GM23338 (cell line): ENCODE data around the gene ROGDI. TPM values are rescaled to one million over a fixed set of nuclear protein-coding genes. Genes with fewer than 3 reads are reported as not detected.

Experiments
- ATAC-seq: fragments of 200-7000 bp; cut with Tn5 transposase; 3 replicates; pipeline ENCODE4 v1.9.1; 2020
- DNase-seq: peaks from one replicate; pipeline ENCODE4 v3.0.0-alpha.2; 2015; ENCODE audit warnings: low spot score
- H2AFZ ChIP-seq: fragments of 200-600 bp; sonication (generic); 2 replicates; pipeline ENCODE4 v1.8.0; 2016; ENCODE audit warnings: antibody characterized with exemption, mild to moderate bottlenecking, moderate library complexity
- H3F3A ChIP-seq: fragments of 200-600 bp; sonication (generic); replicated peaks from 2 replicates; pipeline ENCODE4 v1.8.0; 2017; ENCODE audit warnings: antibody characterized with exemption, mixed run types, low read depth
- H3K27ac ChIP-seq: fragments of 200-600 bp; sonication (generic); 2 replicates; pipeline ENCODE4 v1.6.1; 2016; ENCODE audit warnings: low read depth
- H3K27me3 ChIP-seq: fragments of 200-600 bp; sonication (generic); 2 replicates; pipeline ENCODE4 v1.8.0; 2016; ENCODE audit warnings: mild to moderate bottlenecking, mixed run types, moderate library complexity; ENCODE audit not compliant: insufficient read depth
- H3K36me3 ChIP-seq: fragments of 200-600 bp; sonication (generic); 2 replicates; pipeline ENCODE4 v1.8.0; 2016; ENCODE audit warnings: mild to moderate bottlenecking; ENCODE audit not compliant: insufficient read depth
- H3K4me1 ChIP-seq: fragments of 200-600 bp; sonication (generic); 2 replicates; pipeline ENCODE4 v1.8.0; 2016; ENCODE audit warnings: mild to moderate bottlenecking, moderate library complexity; ENCODE audit not compliant: insufficient read depth
- H3K4me2 ChIP-seq: fragments of 200-600 bp; sonication (generic); 2 replicates; pipeline ENCODE4 v1.7.1; 2017; ENCODE audit warnings: mixed run types
- H3K4me3 ChIP-seq: fragments of 200-600 bp; sonication (generic); 2 replicates; pipeline ENCODE4 v1.6.1; 2016; ENCODE audit warnings: mixed run types
- H3K79me2 ChIP-seq: fragments of 200-600 bp; sonication (generic); replicated peaks from 2 replicates; pipeline ENCODE4 v1.8.0; 2017; ENCODE audit warnings: mild to moderate bottlenecking; ENCODE audit not compliant: insufficient read depth
- H3K9me2 ChIP-seq: fragments of 200-600 bp; sonication (generic); 2 replicates; pipeline ENCODE4 v1.8.0; 2017; ENCODE audit not compliant: insufficient read depth
- H4K20me1 ChIP-seq: fragments of 200-600 bp; sonication (generic); replicated peaks from 2 replicates; pipeline ENCODE4 v1.8.0; 2017; ENCODE audit warnings: mild to moderate bottlenecking; ENCODE audit not compliant: insufficient read depth
- H3K27ac Mint-ChIP-seq: 2 replicates; pipeline ENCODE4 v1.8.0; 2020; ENCODE audit warnings: inconsistent platforms, mild to moderate bottlenecking, moderate library complexity, mixed read lengths
- H3K27me3 Mint-ChIP-seq: 3 replicates; pipeline ENCODE4 v1.8.0; 2022; ENCODE audit warnings: low read depth, mild to moderate bottlenecking, moderate library complexity, mixed read lengths, inconsistent platforms; ENCODE audit not compliant: insufficient read depth, poor library complexity
- H3K36me3 Mint-ChIP-seq: 3 replicates; pipeline ENCODE4 v1.8.0; 2021; ENCODE audit warnings: low read depth, mild to moderate bottlenecking, inconsistent platforms, moderate library complexity, mixed read lengths
- H3K4me1 Mint-ChIP-seq: 3 replicates; pipeline ENCODE4 v1.8.0; 2020; ENCODE audit warnings: mild to moderate bottlenecking, inconsistent platforms, mixed read lengths
- H3K4me3 Mint-ChIP-seq: 3 replicates; pipeline ENCODE4 v1.8.0; 2021; ENCODE audit warnings: moderate library complexity, mild to moderate bottlenecking, inconsistent platforms, mixed read lengths
- H3K9me3 Mint-ChIP-seq: 3 replicates; pipeline ENCODE4 v1.8.0; 2020; ENCODE audit warnings: moderate library complexity, mild to moderate bottlenecking, inconsistent platforms, mixed read lengths
- CREB1 ChIP-seq: fragments of 250-450 bp; sonication (Bioruptor Pico); IDR thresholded peaks from 2 replicates; pipeline ENCODE4 v1.5.0; 2020; ENCODE audit warnings: low read depth, mild to moderate bottlenecking, moderate library complexity
- ETS1 ChIP-seq: IDR thresholded peaks from 2 replicates; pipeline ENCODE4 v1.6.1; 2016; ENCODE audit warnings: antibody characterized with exemption
- EZH2 ChIP-seq: fragments of 200-600 bp; sonication (generic); IDR thresholded peaks from one replicate; pipeline ENCODE4 v1.8.0; 2017; ENCODE audit warnings: antibody characterized with exemption, mild to moderate bottlenecking, low read depth; ENCODE audit not compliant: unreplicated experiment
- EZH2phosphoT487 ChIP-seq: fragments of 200-600 bp; sonication (generic); IDR thresholded peaks from one replicate; pipeline ENCODE4 v1.8.1; 2018; ENCODE audit warnings: antibody characterized with exemption; ENCODE audit not compliant: unreplicated experiment
- JUNB ChIP-seq: IDR thresholded peaks from one replicate; pipeline ENCODE4 v1.6.1; 2016; ENCODE audit warnings: antibody characterized with exemption; ENCODE audit not compliant: unreplicated experiment
- NANOG ChIP-seq: IDR thresholded peaks from 2 replicates; pipeline ENCODE4 v1.6.1; 2016; ENCODE audit warnings: antibody characterized with exemption, borderline replicate concordance
- REST ChIP-seq: IDR thresholded peaks from one replicate; pipeline ENCODE4 v1.6.1; 2018; ENCODE audit warnings: antibody characterized with exemption; ENCODE audit not compliant: unreplicated experiment
- STAT1 ChIP-seq: IDR thresholded peaks from one replicate; pipeline ENCODE4 v1.6.1; 2016; ENCODE audit warnings: antibody characterized with exemption; ENCODE audit not compliant: unreplicated experiment
- ZNF114 ChIP-seq: fragments of 250-450 bp; sonication (Bioruptor Pico); IDR thresholded peaks from 2 replicates; pipeline ENCODE4 v1.5.0; 2020; ENCODE audit warnings: mild to moderate bottlenecking, moderate library complexity
- ZNF331 ChIP-seq: fragments of 250-450 bp; sonication (Bioruptor Pico); IDR thresholded peaks from 2 replicates; pipeline ENCODE4 v1.5.0; 2020; ENCODE audit warnings: low read depth, mild to moderate bottlenecking, moderate library complexity
- ZNF462 ChIP-seq: fragments of 250-450 bp; sonication (Bioruptor Pico); IDR thresholded peaks from 2 replicates; pipeline ENCODE4 v1.5.0; 2020; ENCODE audit warnings: mild to moderate bottlenecking, moderate library complexity
- polyA plus RNA-seq: library from polyadenylated mRNA; unstranded; fragments of >200 nt; fragmentation: Nextera tagmentation; extraction: Ambion mirVana; gene quantifications from 2 replicates; pipeline ENCODE4 v1.2.1, GENCODE V29; 2016
- total RNA-seq: library from RNA; depleted of rRNA; stranded (reverse); fragments of >200 nt; shearing (Covaris generic); gene quantifications from 2 replicates; pipeline ENCODE4 v1.2.3, GENCODE V29; 2014

The ROGDI gene
- total and polyA plus RNA-seq, 2 experiments from 2014 or later: 30.3 to 38.8 TPM

- H3K4me3 ChIP-seq: no peak overlapping the region
- H4K20me1 ChIP-seq: peaks cover 26% of the 10 kb centered on the region
- no peak overlapping the region for H2AFZ ChIP-seq
- no peaks in the 10 kb centered on the region for H3K27me3 ChIP-seq
- peaks cover 63% of the 10 kb centered on the region for H3K36me3 Mint-ChIP-seq
- no peak for ATAC-seq
- DNase-seq: no peak
- no peak overlapping the region for H3K27ac ChIP-seq
- H3K4me1 Mint-ChIP-seq: no peaks in the 10 kb centered on the region
- no peaks in the 10 kb centered on the region for H3K9me2 ChIP-seq
- H3K27ac Mint-ChIP-seq: no peak overlapping the region
- peaks cover 3% of the 10 kb centered on the region for H3K27me3 Mint-ChIP-seq
- H3K4me2 ChIP-seq: no peak overlapping the region
- 0 out of 2 replicates have a peak, but pooled peaks cover 10% of the 10 kb centered on the region for H3F3A ChIP-seq
- H3K9me3 Mint-ChIP-seq: no peaks in the 10 kb centered on the region
- peaks cover 17% of the 10 kb centered on the region for H3K79me2 ChIP-seq
- peaks cover 50% of the 10 kb centered on the region for H3K36me3 ChIP-seq
- no peak for TF ChIP-seq NANOG
- no peak for TF ChIP-seq REST
- no peak for TF ChIP-seq JUNB
- no peak for TF ChIP-seq ZNF114 (CRISPR knock-in tag)
- no peak for TF ChIP-seq EZH2
- TF ChIP-seq EZH2phosphoT487: no peak
- no peak for TF ChIP-seq ETS1
- no peak for TF ChIP-seq STAT1
- no peak for TF ChIP-seq ZNF462 (CRISPR knock-in tag)
- TF ChIP-seq ZNF331 (CRISPR knock-in tag): no peak
- TF ChIP-seq CREB1 (CRISPR knock-in tag): no peak
- no peak overlapping the region for H3K4me3 Mint-ChIP-seq
- no peaks in the 10 kb centered on the region for H3K4me1 ChIP-seq
These were observed 30.4 kb upstream of the ROGDI start for GRCh38 chr16:4832698-4833343.
